MCF 10A (cell line): ENCODE data around the gene CCR6. TPM values are rescaled to one million over a fixed set of nuclear protein-coding genes. Genes with fewer than 3 reads are reported as not detected.

Source experiments
- BruUV-seq: library from RNA; stranded (reverse); fragments of 400-500 nt; replicated peaks from 2 replicates; lab custom pipeline; 2021; lab: Mats Ljungman, UMichigan
- CTCF ChIA-PET: fragments of 300-600 bp; sonication (Branson Sonifier 250); formaldehyde crosslinking; extraction: SDS; loops from one replicate; lab custom pipeline; 2021; ENCODE audit warnings: antibody characterized with exemption, inconsistent platforms; lab: Yijun Ruan, JAX
- POLR2A ChIA-PET: fragments of 300-600, 350-650 bp; sonication (Branson Sonifier 250); formaldehyde crosslinking; extraction: SDS; loops from one replicate; lab custom pipeline; 2020; ENCODE audit warnings: antibody characterized with exemption, inconsistent platforms; lab: Yijun Ruan, JAX
- DNase-seq: peaks from one replicate; pipeline ENCODE4 v3.0.0-alpha.2; 2018; ENCODE audit not compliant: unreplicated experiment
- H3K27ac Mint-ChIP-seq: one replicate; pipeline ENCODE4 v1.8.0; 2022; ENCODE audit warnings: mild to moderate bottlenecking, low read depth, mixed read lengths; ENCODE audit not compliant: unreplicated experiment
- H3K27me3 Mint-ChIP-seq: one replicate; pipeline ENCODE4 v1.8.0; 2022; ENCODE audit warnings: mixed read lengths; ENCODE audit not compliant: insufficient read depth, unreplicated experiment
- H3K36me3 Mint-ChIP-seq: one replicate; pipeline ENCODE4 v1.8.0; 2022; ENCODE audit warnings: mild to moderate bottlenecking, moderate library complexity, mixed read lengths; ENCODE audit not compliant: insufficient read depth, unreplicated experiment
- H3K4me1 Mint-ChIP-seq: one replicate; pipeline ENCODE4 v1.8.0; 2022; ENCODE audit warnings: mixed read lengths; ENCODE audit not compliant: insufficient read depth, unreplicated experiment
- H3K4me3 Mint-ChIP-seq: one replicate; pipeline ENCODE4 v1.8.0; 2022; ENCODE audit warnings: mild to moderate bottlenecking, moderate library complexity, mixed read lengths; ENCODE audit not compliant: unreplicated experiment
- H3K9me3 Mint-ChIP-seq: one replicate; pipeline ENCODE4 v1.8.0; 2022; ENCODE audit warnings: mixed read lengths; ENCODE audit not compliant: unreplicated experiment
- intact Hi-C: fragments of 100-400 bp; cut with micrococcal nuclease; formaldehyde crosslinking; loops from 2 replicates; pipeline ENCODE4 v1.14.1; 2022
- total RNA-seq: library from RNA; stranded (reverse); gene quantifications from 2 replicates; pipeline ENCODE4 v1.2.3, GENCODE V29; 2022
- TF ChIP-seq, protein P1 (sequence below): fragments of 200-600 bp; IDR thresholded peaks from one replicate; pipeline ENCODE4 v1.8.0; 2022; ENCODE audit warnings: antibody characterized with exemption, mild to moderate bottlenecking; ENCODE audit not compliant: unreplicated experiment

Gene CCR6
- total RNA-seq, 1 experiment from 2014 or later, result not detected

GRCh38 chr6:167141667-167142432, 19.0 kb downstream of the CCR6 start:
- Mint-ChIP-seq H3K9me3 (no peaks in the 10 kb centered on the region), H3K27me3 (peaks cover 66% of the 10 kb centered on the region), H3K4me3 (no peak overlapping the region), H3K4me1 (no peaks in the 10 kb centered on the region), H3K27ac (no peak overlapping the region), H3K36me3 (no peaks in the 10 kb centered on the region)
- CTCF ChIA-PET, result interaction anchor here (0.6 to 2.5 kb wide), 15 partner anchors 10 to 1264 kb away, joined by 3 to 19 read pairs (median 3); no protein-coding TSS in a partner anchor
- POLR2A ChIA-PET, result no interaction called here
- intact Hi-C loops, result loop anchor here (1.0 kb wide), 2 partner anchors 145 to 356 kb away; no protein-coding TSS in a partner anchor
- TF ChIP-seq, protein P1, sequence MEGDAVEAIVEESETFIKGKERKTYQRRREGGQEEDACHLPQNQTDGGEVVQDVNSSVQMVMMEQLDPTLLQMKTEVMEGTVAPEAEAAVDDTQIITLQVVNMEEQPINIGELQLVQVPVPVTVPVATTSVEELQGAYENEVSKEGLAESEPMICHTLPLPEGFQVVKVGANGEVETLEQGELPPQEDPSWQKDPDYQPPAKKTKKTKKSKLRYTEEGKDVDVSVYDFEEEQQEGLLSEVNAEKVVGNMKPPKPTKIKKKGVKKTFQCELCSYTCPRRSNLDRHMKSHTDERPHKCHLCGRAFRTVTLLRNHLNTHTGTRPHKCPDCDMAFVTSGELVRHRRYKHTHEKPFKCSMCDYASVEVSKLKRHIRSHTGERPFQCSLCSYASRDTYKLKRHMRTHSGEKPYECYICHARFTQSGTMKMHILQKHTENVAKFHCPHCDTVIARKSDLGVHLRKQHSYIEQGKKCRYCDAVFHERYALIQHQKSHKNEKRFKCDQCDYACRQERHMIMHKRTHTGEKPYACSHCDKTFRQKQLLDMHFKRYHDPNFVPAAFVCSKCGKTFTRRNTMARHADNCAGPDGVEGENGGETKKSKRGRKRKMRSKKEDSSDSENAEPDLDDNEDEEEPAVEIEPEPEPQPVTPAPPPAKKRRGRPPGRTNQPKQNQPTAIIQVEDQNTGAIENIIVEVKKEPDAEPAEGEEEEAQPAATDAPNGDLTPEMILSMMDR, result peak; percentile 67
- DNase-seq, result peak; percentile 49
- BruUV-seq, result no TSS peak

DNA sequence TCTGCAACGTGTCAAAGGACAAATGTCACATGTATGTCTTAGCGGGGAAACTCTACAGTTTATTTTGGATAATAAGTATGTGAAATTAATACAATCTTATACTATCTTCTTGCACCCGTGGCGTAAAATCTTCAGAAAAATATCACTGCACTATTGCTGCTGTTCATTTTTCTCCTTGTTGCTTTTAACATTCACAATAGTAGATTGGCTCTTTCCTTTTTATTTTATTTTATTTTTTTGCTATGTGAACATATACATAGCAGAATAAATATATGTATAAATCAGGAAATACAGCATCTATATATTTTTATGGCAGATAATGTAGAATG, 19.5 kb downstream of the CCR6 start:
- Mint-ChIP-seq H3K4me1 (no peaks in the 10 kb centered on the region), H3K9me3 (no peaks in the 10 kb centered on the region), H3K27ac (no peak overlapping the region), H3K4me3 (no peak overlapping the region), H3K27me3 (peaks cover 61% of the 10 kb centered on the region), H3K36me3 (no peaks in the 10 kb centered on the region)
- ChIA-PET POLR2A (interaction anchor here (0.7 kb wide), 1 partner anchor 154 kb away, joined by 3 read pairs; no protein-coding TSS in a partner anchor), CTCF (interaction anchor here (0.7 to 2.5 kb wide), 10 partner anchors 10 to 975 kb away, joined by 3 to 19 read pairs (median 3); no protein-coding TSS in a partner anchor)
- TF ChIP-seq, protein P1, result no peak
- DNase-seq, result no peak
- BruUV-seq, result no TSS peak
- intact Hi-C loops, result loop anchor here (1.0 kb wide), 2 partner anchors 145 to 356 kb away; no protein-coding TSS in a partner anchor

DNA sequence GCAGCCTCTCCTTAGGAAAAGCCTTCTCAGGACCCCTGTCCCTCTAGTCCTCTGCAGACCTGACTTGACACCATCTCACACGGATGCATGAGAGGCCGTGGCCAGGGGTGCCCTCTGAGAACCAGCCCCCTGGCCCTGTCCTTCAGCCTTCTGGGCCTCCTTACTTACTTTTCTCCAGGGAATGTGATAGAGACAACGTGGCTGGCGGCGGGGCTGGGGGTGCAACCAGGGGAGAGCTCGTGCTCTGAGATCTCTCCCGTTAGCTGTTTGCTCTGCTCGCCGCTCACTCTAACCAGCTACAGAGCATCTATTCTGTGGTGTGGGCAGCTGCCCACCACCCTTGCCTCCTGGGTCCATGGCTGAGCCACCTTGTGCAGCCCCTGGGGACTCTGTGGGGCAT, 20.1 kb downstream of the CCR6 start:
- no peak overlapping the region for H3K27ac Mint-ChIP-seq
- no peaks in the 10 kb centered on the region for H3K9me3 Mint-ChIP-seq
- BruUV-seq, result no TSS peak
- POLR2A ChIA-PET, result interaction anchor here (0.7 kb wide), 1 partner anchor 154 kb away, joined by 3 read pairs; no protein-coding TSS in a partner anchor
- no peak for DNase-seq
- intact Hi-C loops, result no loop called here
- H3K36me3 Mint-ChIP-seq, result no peaks in the 10 kb centered on the region
- CTCF ChIA-PET, result interaction anchor here (0.7 to 2.5 kb wide), 4 partner anchors 154 to 368 kb away, joined by 3 to 19 read pairs (median 3); no protein-coding TSS in a partner anchor
- peaks cover 55% of the 10 kb centered on the region for H3K27me3 Mint-ChIP-seq
- no peak overlapping the region for H3K4me3 Mint-ChIP-seq
- TF ChIP-seq, protein P1, result no peak
- no peaks in the 10 kb centered on the region for H3K4me1 Mint-ChIP-seq

GRCh38 chr6:167145461-167145860, 22.6 kb downstream of the CCR6 start:
- Mint-ChIP-seq H3K27me3 (peaks cover 43% of the 10 kb centered on the region), H3K4me3 (no peak overlapping the region), H3K27ac (no peak overlapping the region), H3K9me3 (no peaks in the 10 kb centered on the region), H3K4me1 (no peaks in the 10 kb centered on the region), H3K36me3 (no peaks in the 10 kb centered on the region)
- TF ChIP-seq, protein P1, result no peak
- POLR2A ChIA-PET, result no interaction called here
- DNase-seq, result no peak
- BruUV-seq, result no TSS peak
- CTCF ChIA-PET, result no interaction called here
- intact Hi-C loops, result no loop called here
